Measurements from ENCODE around the gene RASSF7.

Gene RASSF7

DNA sequence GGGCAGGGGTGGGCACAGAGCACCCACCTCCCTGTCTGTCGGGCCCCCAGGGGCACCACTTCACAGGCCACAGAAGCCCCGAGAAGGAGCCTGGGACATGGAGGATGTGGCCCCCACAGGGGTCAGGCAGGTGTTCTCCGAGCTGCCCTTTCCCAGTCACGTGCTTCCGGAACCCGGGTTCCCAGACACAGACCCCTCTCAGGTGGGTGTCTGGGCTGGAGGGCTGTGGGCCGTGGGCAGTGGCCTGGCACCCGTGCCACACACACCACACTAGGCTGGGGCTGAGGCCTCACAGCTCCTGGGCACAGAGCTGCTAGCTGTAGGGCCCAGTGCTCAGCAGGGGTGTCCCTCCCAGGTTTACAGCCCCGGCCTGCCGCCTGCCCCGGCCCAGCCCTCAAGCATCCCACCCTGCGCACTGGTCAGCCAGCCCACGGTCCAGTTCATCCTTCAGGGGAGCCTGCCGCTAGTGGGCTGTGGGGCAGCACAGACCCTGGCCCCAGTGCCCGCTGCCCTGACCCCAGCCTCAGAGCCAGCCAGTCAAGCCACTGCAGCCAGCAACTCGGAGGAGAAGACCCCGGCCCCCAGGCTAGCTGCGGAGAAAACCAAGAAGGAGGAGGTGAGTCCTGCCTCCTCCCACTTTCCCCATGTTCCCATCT is 49.5 kb downstream of the RASSF7 start:
- DNase-seq (ENCODE audit: low spot score): no peak

- no peak for DNase-seq (ENCODE audit: low spot score)
These were observed 50.5 kb downstream of the RASSF7 start for GRCh38 chr11:611001-611996.

GRCh38 chr11:612201-612960 is 51.6 kb downstream of the RASSF7 start:
- DNase-seq (ENCODE audit: low spot score): no peak

GRCh38 chr11:612961-613300 is 52.2 kb downstream of the RASSF7 start:
- no peak for DNase-seq (ENCODE audit: low spot score)

- DNase-seq (ENCODE audit: low spot score): no peak
These were observed 52.7 kb downstream of the RASSF7 start for GRCh38 chr11:613369-613968.
